ENCODE measurements around the gene SLC6A18. TPM values are rescaled to one million over a fixed set of nuclear protein-coding genes. Genes with fewer than 3 reads are reported as not detected.
"Not testable (repeated sequence)": the region's sequence is repeated elsewhere in the genome, so short reads cannot be mapped to it uniquely, and the experiment has no call there.

SLC6A18 gene
- total RNA-seq, 1 donor from 2014 or later: not detected

DNA sequence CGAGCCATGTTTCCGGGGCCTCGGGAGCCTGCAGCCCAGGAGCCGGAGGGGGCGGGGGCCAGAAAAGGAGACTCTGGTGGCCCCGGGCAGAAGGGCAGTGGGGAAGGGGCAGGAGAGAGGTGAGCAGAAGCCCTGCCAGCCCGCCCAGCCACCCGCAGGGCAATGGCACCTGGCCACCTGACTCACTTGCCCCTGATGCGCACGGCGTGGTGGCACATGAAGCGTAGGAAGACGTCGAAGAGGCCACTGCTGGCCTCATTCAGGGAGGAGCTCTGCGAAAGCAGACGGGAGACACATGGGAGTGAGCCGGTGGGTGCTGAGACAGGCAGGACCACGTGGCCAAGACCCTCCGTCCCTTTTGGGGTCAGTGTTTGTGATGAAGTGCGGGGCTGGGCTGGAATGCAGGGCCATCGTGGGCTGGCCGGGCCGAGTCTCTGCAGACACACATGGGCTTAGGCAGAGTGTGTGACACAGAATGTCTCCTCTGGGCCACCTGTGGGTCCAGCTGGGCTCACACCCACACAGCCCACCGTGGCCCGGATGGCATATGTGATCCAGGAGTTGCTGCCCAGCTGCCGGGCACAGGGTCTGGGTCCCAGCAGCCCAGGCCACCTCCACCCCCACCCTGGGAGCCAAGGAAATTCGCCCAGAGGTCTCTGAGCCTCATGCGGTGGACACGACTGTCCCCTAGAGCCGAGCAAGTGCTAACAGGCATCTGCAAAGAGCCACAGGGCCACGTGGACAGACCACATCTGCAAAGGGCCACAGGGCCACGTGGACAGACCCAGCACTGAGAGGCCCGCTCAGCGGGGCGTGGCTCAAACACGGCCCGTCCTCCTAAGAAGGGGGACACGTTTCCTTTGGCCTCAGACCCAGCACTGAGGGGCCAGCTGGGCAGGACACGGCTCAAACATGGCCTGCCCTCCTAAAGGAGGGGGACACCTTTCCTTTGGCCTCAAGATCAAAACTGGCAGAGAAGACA, 46.0 kb downstream of the SLC6A18 start:
- intact Hi-C loops (cut with micrococcal nuclease): no loop called here

DNA sequence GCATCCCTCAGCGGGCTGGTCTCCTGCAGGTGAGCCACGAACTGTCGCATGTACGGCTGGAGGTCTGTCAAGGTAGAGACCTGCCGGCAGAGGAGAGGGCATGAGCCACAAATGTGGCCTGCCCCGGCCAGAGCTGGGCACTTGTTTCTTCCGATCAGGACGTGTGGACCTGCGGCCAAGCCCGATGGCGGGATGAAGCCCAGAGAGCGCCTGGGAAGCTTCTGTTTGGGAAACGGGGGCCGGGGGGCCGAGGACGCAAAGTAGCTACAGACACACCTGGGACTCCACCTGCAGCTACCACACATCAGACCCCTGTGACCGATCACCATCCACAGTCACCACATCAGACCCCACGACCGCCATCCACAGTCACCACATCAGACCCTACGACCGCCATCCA, 47.0 kb downstream of the SLC6A18 start:
- intact Hi-C loops (cut with micrococcal nuclease): no loop called here

DNA sequence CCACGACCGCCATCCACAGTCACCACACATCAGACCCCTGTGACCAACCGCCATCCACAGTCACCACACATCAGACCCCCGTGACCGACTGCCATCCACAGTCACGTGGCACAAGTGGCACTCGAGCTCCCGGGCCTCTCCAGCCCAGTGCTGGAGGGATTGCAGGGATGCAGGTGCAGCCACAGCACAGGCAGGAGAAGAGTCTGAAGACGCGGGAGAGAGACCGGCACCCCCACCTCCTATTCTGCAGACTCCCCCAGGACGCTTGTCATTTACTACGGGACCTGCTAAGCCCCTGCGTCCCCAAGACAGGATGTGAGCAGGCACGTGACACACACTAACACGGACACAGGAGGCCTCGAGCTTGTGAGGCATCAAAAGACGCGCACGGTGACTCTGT, 48.6 kb downstream of the SLC6A18 start:
- intact Hi-C loops (cut with micrococcal nuclease): no loop called here

DNA sequence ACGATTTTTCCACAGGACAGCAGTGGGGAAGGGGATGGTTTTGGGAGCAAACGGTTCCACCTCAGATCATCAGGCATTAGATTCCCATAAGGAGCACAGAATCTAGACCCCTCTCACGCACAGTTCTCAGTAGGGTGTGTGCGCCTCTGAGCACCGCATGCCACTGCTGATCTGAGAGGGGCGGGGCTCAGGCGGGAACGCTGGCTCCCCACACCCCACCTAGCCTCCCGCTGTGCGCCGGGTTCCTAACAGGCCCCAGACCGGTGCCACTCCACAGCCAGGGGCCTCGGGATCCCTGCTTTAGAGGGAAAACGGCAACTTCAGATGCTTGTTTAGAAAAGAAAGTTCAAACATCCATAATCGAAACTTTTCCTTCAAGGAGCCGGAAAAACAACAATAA, 49.3 kb downstream of the SLC6A18 start:
- intact Hi-C loops (cut with micrococcal nuclease): no loop called here

DNA sequence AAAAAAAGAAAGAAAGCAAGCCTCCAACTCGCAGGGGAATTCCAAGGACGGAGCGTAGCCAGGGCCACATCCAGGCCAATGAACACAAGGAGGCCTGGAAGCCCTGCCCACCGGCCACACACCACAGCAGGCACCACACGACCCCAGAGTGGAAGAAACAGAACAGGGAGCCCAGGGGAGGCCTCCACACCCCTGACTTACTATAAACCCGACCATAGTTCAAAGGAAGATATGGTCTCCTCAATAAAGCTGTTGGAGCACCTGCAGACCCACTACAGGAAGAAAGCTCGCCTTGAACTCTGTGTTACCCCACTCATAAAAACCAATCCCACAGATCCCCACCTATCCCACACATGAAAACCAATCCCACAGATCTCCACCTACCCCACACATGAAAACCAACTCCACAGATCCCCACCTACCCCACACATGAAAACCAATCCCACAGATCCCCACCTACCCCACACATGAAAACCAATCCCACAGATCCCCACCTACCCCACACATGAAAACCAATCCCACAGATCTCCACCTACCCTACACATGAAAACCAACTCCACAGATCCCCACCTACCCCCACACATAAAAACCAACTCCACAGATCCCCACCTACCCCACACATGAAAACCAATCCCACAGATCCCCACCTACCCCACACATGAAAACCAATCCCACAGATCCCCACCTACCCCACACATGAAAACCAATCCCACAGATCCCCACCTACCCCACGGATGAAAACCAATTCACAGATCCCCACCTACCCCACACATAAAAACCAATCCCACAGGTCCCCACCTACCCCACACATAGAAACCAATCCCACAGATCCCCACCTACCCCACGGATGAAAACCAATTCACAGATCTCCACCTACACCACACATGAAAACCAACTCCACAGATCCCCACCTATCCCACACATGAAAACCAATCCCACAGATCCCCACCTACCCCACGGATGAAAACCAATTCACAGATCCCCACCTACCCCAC, 50.5 kb downstream of the SLC6A18 start:
- intact Hi-C loops (cut with micrococcal nuclease): not testable (repeated sequence)

DNA sequence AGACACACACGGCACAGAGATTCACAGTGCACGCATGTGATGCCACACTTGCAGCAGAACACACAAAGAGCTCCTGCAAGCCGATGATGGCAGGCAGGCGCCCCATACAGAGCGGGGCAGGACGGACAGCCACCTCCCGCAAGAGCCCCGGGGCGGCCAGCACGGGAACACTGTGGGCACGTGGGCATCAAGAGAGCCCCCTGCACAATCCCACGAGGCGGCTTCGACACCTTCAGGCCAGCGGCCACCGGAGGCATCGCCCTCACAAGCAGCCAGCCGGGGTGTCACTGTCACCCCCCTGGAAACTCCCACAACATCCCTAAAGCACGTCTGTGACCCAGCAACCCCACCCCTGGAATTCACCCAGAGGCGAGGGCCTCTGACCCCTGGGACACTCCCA, 51.7 kb downstream of the SLC6A18 start:
- intact Hi-C loops (cut with micrococcal nuclease): no loop called here

DNA sequence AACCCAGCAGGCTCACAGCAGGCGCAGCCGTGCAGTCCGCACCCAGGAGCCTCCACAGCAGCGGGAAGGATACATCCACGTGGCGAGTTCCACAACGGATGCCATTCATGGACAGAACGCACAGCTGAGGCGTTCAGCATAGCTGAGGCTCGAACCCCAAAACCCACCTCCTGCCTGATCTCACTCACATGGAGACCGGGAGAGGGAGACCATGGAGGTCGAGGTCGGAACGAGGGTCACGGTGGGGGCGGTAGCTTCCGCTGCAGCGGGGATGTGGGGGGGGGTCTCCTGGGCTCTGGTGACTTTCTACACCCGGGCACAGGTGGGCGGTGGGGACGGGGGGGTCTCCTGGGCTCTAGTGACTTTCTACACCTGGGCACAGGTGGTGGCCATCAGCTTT, 52.1 kb downstream of the SLC6A18 start:
- intact Hi-C loops (cut with micrococcal nuclease): no loop called here

DNA sequence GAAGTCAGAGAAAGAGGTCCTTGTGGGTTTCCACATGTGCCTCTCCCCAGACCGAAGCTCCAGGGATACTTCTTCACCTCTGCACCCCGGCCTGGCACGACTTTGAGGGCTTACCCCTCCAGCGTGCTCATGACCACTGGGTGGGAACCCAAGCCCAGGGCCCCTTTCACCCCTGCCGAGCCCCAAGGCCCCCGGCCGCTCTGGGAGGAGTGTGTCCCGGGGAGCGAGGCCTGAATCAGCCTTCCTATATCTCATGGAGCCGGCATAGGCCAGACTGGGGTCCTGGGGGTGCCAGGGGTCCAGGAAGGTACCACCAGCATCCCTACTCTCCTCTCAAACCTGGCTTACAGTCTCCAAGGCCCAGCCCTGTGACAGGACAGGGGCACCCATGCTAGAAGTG, 52.6 kb downstream of the SLC6A18 start:
- intact Hi-C loops (cut with micrococcal nuclease): no loop called here

DNA sequence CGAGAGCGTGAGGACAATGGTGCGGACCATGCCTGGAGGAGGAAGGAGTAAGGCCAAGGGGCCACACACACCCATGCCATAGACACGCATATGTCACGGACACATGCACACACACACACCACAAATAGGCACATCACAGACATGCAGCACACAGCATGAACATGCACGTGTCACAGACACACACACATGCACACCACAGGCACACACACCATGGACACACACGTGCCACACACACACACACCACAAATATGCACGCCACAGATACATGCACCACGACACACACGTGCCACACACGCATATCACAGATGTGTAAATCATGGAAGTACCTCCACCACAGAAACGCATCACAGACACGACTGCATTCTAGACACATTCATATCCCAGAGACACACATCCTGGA, 53.0 kb downstream of the SLC6A18 start:
- intact Hi-C loops (cut with micrococcal nuclease): no loop called here

DNA sequence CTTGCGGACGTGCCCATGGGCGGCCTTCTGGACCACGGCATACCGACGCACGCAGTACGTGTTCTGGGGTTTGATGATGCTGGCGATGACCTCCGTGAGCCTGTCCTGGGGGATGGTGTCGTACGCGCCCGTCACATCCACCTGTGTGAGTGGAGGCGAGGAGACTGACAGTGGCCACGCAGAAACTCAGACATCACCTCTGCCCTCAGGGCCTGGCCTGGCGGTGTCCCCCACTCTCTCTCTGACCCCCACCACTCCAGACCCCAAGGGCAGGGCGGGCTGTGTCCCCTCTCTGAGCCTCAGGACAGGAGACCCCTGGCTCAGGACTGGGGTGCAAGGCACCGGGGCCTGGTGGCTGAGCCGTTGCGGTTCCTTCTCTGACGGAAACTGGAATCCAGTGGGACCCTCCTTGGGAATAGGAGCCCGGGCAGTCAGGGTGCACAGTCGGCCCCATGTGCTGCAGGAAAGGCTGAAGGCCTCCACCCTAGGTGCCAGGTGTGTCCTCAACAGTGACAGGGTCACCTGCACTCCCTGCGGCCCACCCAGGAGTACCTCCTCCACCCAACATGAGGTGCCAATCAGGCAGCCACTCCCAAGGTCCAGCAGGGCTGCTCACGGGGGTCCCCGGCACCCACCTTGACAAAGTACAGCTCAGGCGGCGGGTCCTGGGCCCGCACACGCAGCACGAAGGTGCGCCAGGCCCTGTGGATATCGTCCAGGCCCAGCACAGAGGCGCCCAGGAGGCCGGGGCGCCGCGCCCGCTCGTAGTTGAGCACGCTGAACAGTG, 53.7 kb downstream of the SLC6A18 start:
- intact Hi-C loops (cut with micrococcal nuclease): no loop called here

DNA sequence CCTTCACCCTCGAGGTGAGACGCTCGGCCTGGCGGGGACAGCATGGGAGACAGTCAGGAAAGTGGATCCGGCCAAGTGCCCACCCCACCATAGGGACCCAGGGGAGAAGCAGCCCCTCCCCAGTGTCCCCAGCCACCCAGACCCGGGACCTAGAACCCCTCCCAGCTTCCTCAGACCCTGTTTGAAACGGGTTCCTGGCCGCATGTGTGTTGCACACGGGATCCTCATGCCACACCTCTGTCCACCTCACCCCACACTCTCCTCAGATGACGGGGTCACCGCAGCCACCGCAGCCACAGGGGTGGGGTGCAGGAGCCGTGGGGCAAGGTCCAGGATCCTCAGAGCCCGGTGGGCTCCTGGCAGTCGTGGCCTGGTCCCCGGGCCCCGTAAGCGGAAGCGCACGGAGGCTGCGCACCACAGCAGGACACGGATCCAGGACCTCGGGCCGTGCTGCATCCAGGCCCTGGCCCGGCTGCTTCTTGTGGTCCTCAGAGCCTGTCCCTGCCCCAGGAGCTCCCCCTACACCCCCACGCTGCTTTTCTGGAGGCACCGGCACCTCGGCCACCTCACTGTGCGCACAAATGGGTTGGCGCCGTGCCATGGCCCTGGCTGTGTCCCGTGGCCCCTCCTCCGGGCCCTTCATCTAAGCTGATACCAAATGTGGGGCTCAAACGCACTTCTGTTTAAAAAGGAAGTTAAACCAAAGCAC, 54.4 kb downstream of the SLC6A18 start:
- intact Hi-C loops (cut with micrococcal nuclease): no loop called here

DNA sequence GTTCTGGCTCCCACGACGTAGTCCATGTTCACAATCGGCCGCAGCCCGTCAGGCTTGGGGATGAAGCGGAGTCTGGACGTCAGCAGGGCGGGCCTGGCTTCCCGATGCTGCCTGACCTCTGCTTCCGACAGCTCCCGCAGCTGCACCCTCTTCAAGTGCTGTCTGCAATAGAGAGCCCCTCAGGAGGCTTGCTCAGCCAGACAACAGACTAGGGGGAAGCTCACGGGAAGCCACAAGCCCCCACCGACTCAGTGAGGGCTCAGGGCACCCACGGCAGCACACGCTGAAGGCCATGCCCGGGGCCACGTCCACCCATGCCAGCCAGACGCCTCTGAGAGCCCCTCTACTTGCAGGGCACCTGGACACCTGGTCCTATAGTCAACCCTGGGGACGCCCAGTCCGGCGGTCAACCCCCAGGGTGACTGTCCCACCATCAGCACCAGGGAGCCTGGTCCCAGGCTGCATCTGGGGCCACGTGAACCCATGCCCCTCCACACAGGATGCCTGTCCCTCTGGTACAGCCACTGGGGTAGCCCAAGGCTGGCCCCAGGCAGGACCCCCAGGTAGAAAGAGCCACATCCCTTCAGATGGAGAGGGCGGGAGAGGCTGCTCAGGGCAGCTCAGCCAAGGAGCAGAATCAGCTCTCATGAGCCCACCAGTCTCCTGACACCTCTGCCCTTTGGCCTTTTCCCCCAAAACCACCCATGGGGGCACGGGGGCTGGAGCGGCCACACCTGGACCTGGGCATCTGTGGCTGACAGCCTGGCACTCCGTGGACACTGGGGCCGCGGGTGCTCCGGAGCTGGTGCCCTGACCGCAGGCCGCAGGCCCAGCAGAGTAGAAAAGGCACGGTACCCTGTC, 55.2 kb downstream of the SLC6A18 start:
- intact Hi-C loops (cut with micrococcal nuclease): no loop called here

DNA sequence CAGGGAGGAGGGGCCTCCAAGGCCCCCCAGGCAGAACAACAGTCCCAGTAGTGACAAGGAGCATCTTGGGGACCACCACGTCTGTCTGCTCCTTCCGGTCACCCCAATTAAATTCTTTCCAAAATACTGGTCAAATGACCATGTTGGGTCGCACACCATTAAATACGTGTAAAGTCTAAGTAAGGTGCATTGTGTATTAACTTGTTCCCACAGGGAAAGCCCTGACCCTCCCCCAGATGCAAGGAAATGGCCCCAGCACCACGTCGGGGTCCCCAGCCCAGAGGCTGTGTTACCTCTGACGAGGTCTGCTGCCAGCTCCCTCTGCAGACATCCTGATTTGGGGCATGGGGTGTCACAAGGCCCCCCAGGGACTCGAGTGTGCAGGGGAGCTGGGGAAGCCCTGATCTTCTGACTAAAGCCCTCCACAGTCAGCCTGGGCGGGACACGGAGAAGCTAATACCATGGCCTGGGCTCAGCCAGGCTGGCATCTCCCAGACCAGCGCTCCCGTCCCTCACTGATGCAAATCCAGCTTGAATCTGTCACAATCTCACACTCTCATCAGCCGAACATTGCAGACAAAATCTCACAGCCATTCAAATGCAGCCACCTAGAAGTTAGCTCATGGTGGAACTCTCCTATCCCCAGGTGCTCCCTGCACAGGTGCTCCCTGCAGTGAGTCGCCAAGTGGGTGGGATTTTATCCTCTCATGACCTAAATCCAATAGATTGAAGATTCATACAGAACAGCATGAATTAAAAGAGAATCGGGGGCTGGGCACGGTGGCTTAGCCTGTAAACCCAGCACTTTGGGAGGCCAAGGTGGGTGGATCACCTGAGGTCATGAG, 56.1 kb downstream of the SLC6A18 start:
- intact Hi-C loops (cut with micrococcal nuclease): no loop called here

DNA sequence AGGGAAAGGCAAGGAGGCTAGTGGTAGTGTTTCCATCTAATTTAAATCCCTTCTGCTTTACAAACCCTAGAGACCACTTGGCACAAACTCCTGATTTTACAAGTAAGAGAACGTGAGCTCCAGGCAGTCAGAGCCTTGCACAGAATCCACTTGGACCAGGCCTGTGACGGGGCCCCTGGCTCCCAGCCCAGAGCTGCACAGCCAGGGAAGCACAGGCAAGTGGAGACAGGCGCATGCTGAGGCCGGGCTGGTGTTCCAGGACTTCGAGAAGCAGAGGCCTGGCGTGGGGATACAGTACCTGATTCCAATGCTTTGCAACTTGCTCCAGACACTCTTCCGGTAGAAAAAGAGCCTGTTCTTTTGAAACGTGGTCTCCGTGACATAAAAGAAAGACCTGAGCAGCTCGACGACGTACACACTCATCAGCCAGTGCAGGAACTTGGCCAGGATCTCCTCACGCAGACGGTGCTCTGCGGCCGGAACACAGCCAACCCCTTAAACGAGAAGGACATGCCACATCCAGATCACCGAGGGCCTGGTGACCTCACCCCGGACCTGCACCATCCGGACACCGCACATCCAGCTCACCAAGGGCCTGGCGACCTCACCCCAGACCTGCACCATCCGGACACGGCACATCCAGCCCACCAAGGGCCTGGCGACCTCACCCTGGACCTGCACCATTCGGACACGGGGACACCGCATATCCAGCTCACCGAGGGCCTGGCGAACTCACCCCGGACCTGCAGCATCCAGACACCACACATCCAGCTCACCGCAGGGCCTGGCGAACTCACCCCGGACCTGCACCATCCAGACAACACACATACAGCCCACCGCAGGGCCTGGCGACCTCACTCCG, 57.2 kb downstream of the SLC6A18 start:
- intact Hi-C loops (cut with micrococcal nuclease): no loop called here

DNA sequence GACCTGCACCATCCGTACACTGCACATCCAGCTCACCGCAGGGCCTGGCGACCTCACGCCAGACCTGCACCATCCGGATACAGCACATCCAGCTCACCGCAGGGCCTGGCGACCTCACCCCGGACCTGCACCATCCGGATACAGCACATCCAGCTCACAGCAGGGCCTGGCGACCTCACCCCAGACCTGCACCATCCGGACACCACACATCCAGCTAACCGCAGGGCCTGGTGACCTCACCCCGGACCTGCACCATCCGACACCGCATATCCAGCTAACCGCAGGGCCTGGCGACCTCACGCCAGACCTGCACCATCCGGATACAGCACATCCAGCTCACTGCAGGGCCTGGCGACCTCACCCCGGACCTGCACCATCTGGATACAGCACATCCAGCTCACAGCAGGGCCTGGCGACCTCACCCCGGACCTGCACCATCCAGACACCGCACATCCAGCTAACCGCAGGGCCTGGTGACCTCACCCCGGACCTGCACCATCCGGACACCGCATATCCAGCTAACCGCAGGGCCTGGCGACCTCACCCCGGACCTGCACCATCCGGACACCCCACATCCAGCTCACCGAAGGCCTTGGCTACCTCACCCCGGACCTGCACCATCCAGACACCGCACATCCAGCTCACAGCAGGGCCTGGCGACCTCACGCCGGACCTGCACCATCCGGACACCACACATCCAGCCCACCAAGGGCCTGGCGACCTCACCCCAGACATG, 58.0 kb downstream of the SLC6A18 start:
- intact Hi-C loops (cut with micrococcal nuclease): not testable (repeated sequence)

DNA sequence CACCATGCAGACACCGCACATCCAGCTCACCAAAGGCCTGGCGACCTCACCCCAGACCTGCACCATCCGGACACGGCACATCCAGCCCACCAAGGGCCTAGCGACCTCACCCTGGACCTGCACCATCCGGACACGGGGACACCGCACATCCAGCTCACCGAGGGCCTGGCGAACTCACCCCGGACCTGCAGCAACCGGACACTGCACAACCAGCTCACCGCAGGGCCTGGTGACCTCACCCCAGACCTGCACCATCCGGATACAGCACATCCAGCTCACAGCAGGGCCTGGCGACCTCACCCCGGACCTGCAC, 58.5 kb downstream of the SLC6A18 start:
- intact Hi-C loops (cut with micrococcal nuclease): not testable (repeated sequence)

DNA sequence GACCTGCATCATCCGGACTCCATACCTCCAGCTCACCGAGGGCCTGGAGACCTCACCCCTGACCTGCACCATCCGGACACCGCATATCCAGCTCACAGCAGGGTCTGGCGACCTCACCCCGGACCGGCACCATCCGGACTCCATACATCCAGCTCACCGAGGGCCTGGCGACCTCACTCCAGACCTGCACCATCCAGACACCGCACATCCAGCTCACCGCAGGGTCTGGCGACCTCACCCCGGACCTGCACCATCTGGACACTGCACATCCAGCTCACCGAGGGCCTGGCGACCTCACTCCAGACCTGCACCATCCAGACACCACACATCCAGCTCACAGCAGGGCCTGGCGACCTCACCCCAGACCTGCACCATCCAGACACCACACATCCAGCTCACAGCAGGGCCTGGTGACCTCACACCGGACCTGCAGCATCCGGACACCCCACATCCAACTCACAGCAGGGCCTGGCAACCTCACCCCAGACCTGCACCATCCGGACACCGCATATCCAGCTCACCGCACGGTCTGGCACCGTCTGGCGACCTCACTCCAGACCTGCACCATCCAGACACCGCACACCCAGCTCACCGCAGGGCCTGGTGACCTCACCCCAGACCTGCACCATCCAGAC, 59.3 kb downstream of the SLC6A18 start:
- intact Hi-C loops (cut with micrococcal nuclease): not testable (repeated sequence)
